ENCODE data around the gene FAM162A.
A peak's percentile ranks its signal among the peaks of the same experiment; 100 is the strongest.

Gene FAM162A

GRCh38 chr3:122389197-122389596, 5.2 kb downstream of the FAM162A start:
- no peak for DNase-seq

- no peak for DNase-seq
Observed at GRCh38 chr3:122389892-122390291, 5.9 kb downstream of the FAM162A start.

GRCh38 chr3:122390665-122391064, 6.7 kb downstream of the FAM162A start:
- no peak for DNase-seq

GRCh38 chr3:122391681-122392446, 7.9 kb downstream of the FAM162A start:
- no peak for DNase-seq

GRCh38 chr3:122392868-122393844, 9.2 kb downstream of the FAM162A start:
- DNase-seq = peak; percentile 63

GRCh38 chr3:122394173-122394572, 10.2 kb downstream of the FAM162A start:
- no peak for DNase-seq

GRCh38 chr3:122395582-122395981, 11.6 kb downstream of the FAM162A start:
- no peak for DNase-seq

- DNase-seq = no peak
Observed at GRCh38 chr3:122396511-122396910, 12.5 kb downstream of the FAM162A start.

GRCh38 chr3:122397201-122397600, 13.2 kb downstream of the FAM162A start:
- no peak for DNase-seq

GRCh38 chr3:122398920-122399319, 14.9 kb downstream of the FAM162A start:
- DNase-seq = no peak

- DNase-seq = no peak
Observed at GRCh38 chr3:122403489-122403888, 19.5 kb downstream of the FAM162A start.

- DNase-seq = no peak
Observed at GRCh38 chr3:122405015-122405414, 21.0 kb downstream of the FAM162A start.

- DNase-seq = no peak
Observed at GRCh38 chr3:122406198-122406597, 22.2 kb downstream of the FAM162A start.

GRCh38 chr3:122407946-122408345, 24.0 kb downstream of the FAM162A start:
- DNase-seq = no peak

GRCh38 chr3:122409446-122409845, 25.5 kb downstream of the FAM162A start:
- DNase-seq = no peak

- DNase-seq = no peak
Observed at GRCh38 chr3:122410111-122410510, 26.1 kb downstream of the FAM162A start.

- DNase-seq = no peak
Observed at GRCh38 chr3:122410639-122411038, 26.7 kb downstream of the FAM162A start.

- DNase-seq = no peak
Observed at GRCh38 chr3:122414391-122414790, 30.4 kb downstream of the FAM162A start.

- peak; percentile 43 for DNase-seq
Observed at GRCh38 chr3:122415104-122415744, 31.2 kb downstream of the FAM162A start.

GRCh38 chr3:122415762-122416654, 32.0 kb downstream of the FAM162A start, which contains the start of gene WDR5B:
Gene WDR5B (minus strand): TSS chr3:122416062. CDS start chr3:122415528, 534 bp downstream.
- DNase-seq = peak; percentile 93

- no peak for DNase-seq
Observed at GRCh38 chr3:122416966-122417365, 33.0 kb downstream of the FAM162A start.

GRCh38 chr3:122421101-122421500, 37.1 kb downstream of the FAM162A start:
- DNase-seq = no peak

Data from HCEC 1CT (cell line).